Stomach (tissue), 9 donors: ENCODE data around the gene NUMB. TPM values are rescaled to one million over a fixed set of nuclear protein-coding genes. Genes with fewer than 3 reads are reported as not detected.

ENCODE experiments used
- DNase-seq, 2 donors: peaks; one replicate each; pipeline versions ENCODE4 v3.0.0 to v3.0.0-alpha.2; 2013 to 2019
- H3K27ac ChIP-seq, 5 donors: fragments of 200-600 bp in 4 of 5; sonication (generic) in 4 of 5; one replicate each; pipeline ENCODE4 v1.5.1; 2013 to 2019; ENCODE audit warnings: mild to moderate bottlenecking in 1 of 5, moderate library complexity in 1 of 5
- H3K27me3 ChIP-seq, 3 donors: fragments of 200-600 bp; sonication (generic); one replicate each; pipeline ENCODE4 v1.5.1; 2017 to 2019; ENCODE audit warnings: mixed run types in 1 of 3
- H3K36me3 ChIP-seq, 4 donors: fragments of 200-600 bp; sonication (generic); 1 replicate in 3 of 4; 2 replicates in 1 of 4; pipeline ENCODE4 v1.5.1; 2016 to 2019
- H3K4me1 ChIP-seq, 4 donors: fragments of 200-600 bp; sonication (generic); one replicate each; pipeline ENCODE4 v1.5.1; 2016 to 2019
- H3K4me3 ChIP-seq, 4 donors: fragments of 200-600 bp; sonication (generic) in 3 of 4; one replicate each; pipeline ENCODE4 v1.5.1; 2016 to 2019; ENCODE audit warnings: mild to moderate bottlenecking in 1 of 4
- H3K9me3 ChIP-seq, 4 donors: fragments of 200-600 bp; sonication (generic); one replicate each; pipeline ENCODE4 v1.5.1; 2016 to 2019
- CTCF ChIP-seq, 7 experiments: fragments of 450-650 bp in 4 of 7; fragments of 200-600 bp in 3 of 7; sonication (generic) in 3 of 7; IDR thresholded peaks; one replicate each; pipeline ENCODE4 v1.5.1; 2016 to 2019; ENCODE audit warnings: antibody characterized with exemption in 7 of 7, control low read depth in 2 of 7, mild to moderate bottlenecking in 1 of 7
- EP300 ChIP-seq: sonication (generic); formaldehyde crosslinking; IDR thresholded peaks from one replicate; pipeline ENCODE4 v1.6.1; 2017; ENCODE audit warnings: antibody characterized with exemption
- POLR2A ChIP-seq, 4 donors: fragments of 450-650 bp; IDR thresholded peaks; one replicate each; pipeline ENCODE4 v1.6.1; 2016; ENCODE audit warnings: antibody characterized with exemption in 4 of 4, control low read depth in 2 of 4, mild to moderate bottlenecking in 1 of 4, moderate library complexity in 1 of 4
- POLR2AphosphoS5 ChIP-seq, 3 donors: sonication (generic); formaldehyde crosslinking; IDR thresholded peaks; one replicate each; pipeline ENCODE4 v1.6.1; 2016; ENCODE audit warnings: antibody characterized with exemption in 3 of 3
- whole genome bisulfite sequencing, 5 donors: extraction: QIAGEN DNeasy Blood & Tissue Kit in 3 of 5; methylation state at CpG; one replicate each; pipeline versions ENCODE4 v1.1.5 to v1.1.7; 2013 to 2018; 5-methylcytosine and 5-hydroxymethylcytosine counted together
- intact Hi-C: fragments of 100-400 bp; cut with DNase I; formaldehyde crosslinking; loops from one replicate; pipeline ENCODE4 v1.15.1; 2023; ENCODE audit warnings: low total_unique reads
- polyA plus RNA-seq, 3 donors: library from polyadenylated mRNA; stranded (reverse); fragments of 200-250 nt; gene quantifications; one replicate each; pipeline ENCODE4 v1.2.3, GENCODE V29; 2013
- total RNA-seq, 5 donors: library from RNA; depleted of rRNA; stranded (reverse); fragments of >200 nt; gene quantifications; one replicate each; pipeline versions ENCODE4 v1.1.0 to v1.2.3, GENCODE V29; 2014 to 2016
- donor health status: healthy with polysubstance abuse.
- donor health status: Bipolar disorder and iron deficiency.
- donor health status: healthy.

NUMB gene
- total and polyA plus RNA-seq, 8 donors, result 26.4 to 135 (median 50.0) TPM

- H3K36me3 ChIP-seq, result peaks cover 0 to 14% (median 11%) of the 10 kb centered on the region in 4 donors
- intact Hi-C loops, result no loop called here
- H3K9me3 ChIP-seq, result no peaks in the 10 kb centered on the region
- H3K27me3 ChIP-seq, result no peaks in the 10 kb centered on the region
- H3K4me3 ChIP-seq, result no peak overlapping the region
- no peak for TF ChIP-seq POLR2AphosphoS5 (IDR thresholded peaks at IDR 0.05)
- TF ChIP-seq CTCF (IDR thresholded peaks at IDR 0.05), result no peak
- no peak for TF ChIP-seq EP300
- no peak for TF ChIP-seq POLR2A (IDR thresholded peaks at IDR 0.05)
- H3K27ac ChIP-seq, result no peak overlapping the region
- no peak for DNase-seq
- H3K4me1 ChIP-seq, result peaks cover 6 to 25% (median 8%) of the 10 kb centered on the region in 4 donors
Observed at GRCh38 chr14:73368616-73369015, 89.7 kb downstream of the NUMB start.

- H3K36me3 ChIP-seq, result peaks cover 0 to 12% (median 8%) of the 10 kb centered on the region in 4 donors
- no peaks in the 10 kb centered on the region for H3K9me3 ChIP-seq
- 25 to 45% (median 29%) methylated on average over 1 of the region's 1 CpG for WGBS, 5 donors
- H3K27me3 ChIP-seq, result no peaks in the 10 kb centered on the region
- TF ChIP-seq POLR2AphosphoS5 (IDR thresholded peaks at IDR 0.05) (no peak), CTCF (IDR thresholded peaks at IDR 0.05) (no peak)
- DNase-seq, result peak in 1 of 2 donors; percentile 7
- H3K4me1 ChIP-seq, result peaks cover 6 to 18% (median 8%) of the 10 kb centered on the region in 4 donors
- no peak overlapping the region for H3K27ac ChIP-seq
- no peak overlapping the region for H3K4me3 ChIP-seq
- intact Hi-C loops, result no loop called here
Observed at GRCh38 chr14:73365727-73366126, 92.6 kb downstream of the NUMB start.

GRCh38 chr14:73364559-73364958, 93.8 kb downstream of the NUMB start:
- no peak overlapping the region for H3K4me3 ChIP-seq
- H3K36me3 ChIP-seq, result peaks cover 0 to 12% (median 8%) of the 10 kb centered on the region in 4 donors
- H3K4me1 ChIP-seq, result peaks cover 6 to 18% (median 8%) of the 10 kb centered on the region in 4 donors
- no peak for DNase-seq
- no peaks in the 10 kb centered on the region for H3K27me3 ChIP-seq
- intact Hi-C loops, result no loop called here
- H3K27ac ChIP-seq, result no peak overlapping the region
- H3K9me3 ChIP-seq, result no peaks in the 10 kb centered on the region
- no peak for TF ChIP-seq CTCF (IDR thresholded peaks at IDR 0.05)
- no peak for TF ChIP-seq POLR2AphosphoS5 (IDR thresholded peaks at IDR 0.05)
- TF ChIP-seq EP300, result no peak
- TF ChIP-seq POLR2A (IDR thresholded peaks at IDR 0.05), result no peak
- 97 to 100% (median 99%) methylated on average over 2 of the region's 2 CpGs for WGBS, 5 donors

GRCh38 chr14:73359445-73359844, 98.9 kb downstream of the NUMB start:
- no peak overlapping the region for H3K4me3 ChIP-seq
- H3K27ac ChIP-seq, result no peak overlapping the region
- H3K36me3 ChIP-seq, result peaks cover 0 to 27% (median 23%) of the 10 kb centered on the region in 4 donors
- DNase-seq, result no peak
- H3K4me1 ChIP-seq, result no peaks in the 10 kb centered on the region
- intact Hi-C loops, result no loop called here
- H3K27me3 ChIP-seq, result no peaks in the 10 kb centered on the region
- H3K9me3 ChIP-seq, result no peaks in the 10 kb centered on the region
- TF ChIP-seq CTCF (IDR thresholded peaks at IDR 0.05), result no peak
- no peak for TF ChIP-seq POLR2A (IDR thresholded peaks at IDR 0.05)
- TF ChIP-seq POLR2AphosphoS5 (IDR thresholded peaks at IDR 0.05), result no peak
- no peak for TF ChIP-seq EP300
